H1 (cell line): ENCODE measurements around the gene SLC16A8.

Source experiments
- BRCA1 ChIP-seq: IDR thresholded peaks from 2 replicates; pipeline ENCODE4 v1.6.1; 2012; ENCODE audit warnings: low read depth, low read length, improper control_type of control experiment
- CTCF ChIP-seq, 3 experiments: IDR thresholded peaks; 1 replicate in 2 of 3; 2 replicates in 1 of 3; pipeline versions ENCODE4 v1.5.1 to v1.6.1; 2011; ENCODE audit warnings: low read length in 3 of 3, mild to moderate bottlenecking in 3 of 3, inconsistent platforms in 2 of 3, low read depth in 1 of 3, moderate library complexity in 1 of 3; ENCODE audit not compliant: insufficient read depth in 1 of 3; ENCODE audit errors: control extremely low read depth in 1 of 3
- E2F6 ChIP-seq: IDR thresholded peaks from 2 replicates; pipeline ENCODE4 v1.6.1; 2012; ENCODE audit warnings: inconsistent platforms
- HDAC2 ChIP-seq, 2 experiments: fragments of 300-600 bp in 1 of 2; sonication (generic) in 1 of 2; IDR thresholded peaks; 2 replicates each; pipeline ENCODE4 v1.6.1; 2011 to 2012; ENCODE audit warnings: low read depth in 2 of 2, low read length in 2 of 2, mild to moderate bottlenecking in 2 of 2, moderate library complexity in 2 of 2, borderline replicate concordance in 1 of 2, inconsistent platforms in 1 of 2
- KDM1A ChIP-seq: fragments of 200-600, 300-600 bp; sonication (generic); IDR thresholded peaks from 2 replicates; pipeline ENCODE4 v1.7.1; 2016; ENCODE audit warnings: mild to moderate bottlenecking, low read length, borderline replicate concordance
- MAFK ChIP-seq: IDR thresholded peaks from 2 replicates; pipeline ENCODE4 v1.6.1; 2012; ENCODE audit warnings: low read depth, mild to moderate bottlenecking, improper control_type of control experiment, low read length
- PHF8 ChIP-seq: fragments of 200-600 bp; sonication (generic); conservative IDR thresholded peaks from 2 replicates; pipeline ENCODE4 v1.7.1; 2012; ENCODE audit warnings: low read depth, mild to moderate bottlenecking, inconsistent platforms, low read length, moderate library complexity
- POLR2A ChIP-seq, 2 experiments: IDR thresholded peaks; 1 replicate in 1 of 2; 2 replicates in 1 of 2; pipeline ENCODE4 v1.6.1; 2011; ENCODE audit warnings: low read depth in 2 of 2, low read length in 2 of 2, mild to moderate bottlenecking in 2 of 2; ENCODE audit errors: control extremely low read depth in 1 of 2
- RFX5 ChIP-seq: IDR thresholded peaks from 2 replicates; pipeline ENCODE4 v1.6.1; 2011; ENCODE audit warnings: low read depth, low read length, improper control_type of control experiment, borderline replicate concordance
- SIN3A ChIP-seq, 2 experiments: IDR thresholded peaks in 1 of 2; conservative IDR thresholded peaks in 1 of 2; 2 replicates each; pipeline ENCODE4 v1.6.1; 2011 to 2012; ENCODE audit warnings: low read length in 2 of 2, improper control_type of control experiment in 1 of 2, low read depth in 1 of 2, mild to moderate bottlenecking in 1 of 2
- TAF1 ChIP-seq: IDR thresholded peaks from 2 replicates; pipeline ENCODE4 v1.6.1; 2011; ENCODE audit warnings: mild to moderate bottlenecking, low read depth, low read length
- TCF12 ChIP-seq: IDR thresholded peaks from 2 replicates; pipeline ENCODE4 v1.6.1; 2011; ENCODE audit warnings: low read depth, mild to moderate bottlenecking, low read length

DNA sequence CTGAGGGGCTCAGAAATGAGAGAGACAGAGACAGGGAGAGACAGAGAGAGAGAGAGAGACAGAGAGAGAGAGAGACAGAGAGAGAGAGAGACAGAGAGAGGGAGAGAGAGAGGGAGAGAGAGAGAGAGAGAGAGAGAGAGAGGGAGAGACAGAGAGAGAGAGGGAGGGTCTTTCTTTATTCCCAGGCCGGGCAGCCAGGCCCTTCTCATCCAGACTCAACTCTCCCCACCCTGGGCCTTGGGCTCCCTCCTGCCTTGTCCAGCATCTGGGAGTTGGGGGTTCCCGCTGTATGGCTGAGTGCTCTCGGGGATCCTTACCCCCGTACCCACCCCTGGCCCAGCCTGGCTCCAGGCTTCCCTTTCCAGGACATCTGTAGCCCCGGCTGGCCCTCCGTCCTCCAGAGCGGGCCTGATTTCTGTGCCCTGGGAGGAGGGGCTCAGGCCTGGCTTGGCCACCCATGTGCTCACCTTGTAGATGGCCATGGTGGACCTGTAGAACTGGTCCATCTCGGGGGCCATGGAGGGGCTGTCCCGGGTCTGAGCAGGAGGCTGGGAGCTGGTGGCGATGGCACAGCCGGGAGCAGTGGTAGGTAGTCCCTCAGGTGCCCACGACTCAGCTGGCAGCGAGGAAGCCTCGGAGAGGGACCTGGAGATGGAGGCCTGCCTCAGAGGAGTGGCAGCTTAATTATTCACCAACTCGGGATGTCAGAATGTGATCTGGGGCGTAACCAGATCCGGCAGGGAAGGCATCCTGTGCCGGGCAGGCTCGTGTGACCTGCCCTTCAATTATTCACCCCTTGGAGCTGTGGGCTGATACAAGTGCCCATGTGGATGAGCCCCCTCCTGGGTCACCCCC lies 26.3 kb upstream of the SLC16A8 start, which contains the start of gene BAIAP2L2:
- TF ChIP-seq BRCA1 (no peak), TCF12 (no peak), E2F6 (no peak), CTCF (IDR thresholded peaks at IDR 0.05; ENCODE audit: control extremely low read depth in 1 of 3, insufficient read depth in 1 of 3, low read depth in 1 of 3, low read length in 3 of 3) (no peak), POLR2A (IDR thresholded peaks at IDR 0.05; ENCODE audit: control extremely low read depth in 1 of 2, low read depth in 2 of 2, low read length in 2 of 2) (no peak), HDAC2 (IDR thresholded peaks at IDR 0.05; ENCODE audit: borderline replicate concordance in 1 of 2, low read depth in 2 of 2, low read length in 2 of 2) (no peak), MAFK (no peak), RFX5 (no peak), TAF1 (no peak), KDM1A (no peak), SIN3A (conservative IDR thresholded peaks at IDR 0.05 in 1 of 2, IDR thresholded peaks at IDR 0.05 in 1 of 2; ENCODE audit: low read depth in 1 of 2, low read length in 2 of 2) (no peak), PHF8 (no peak)
